ENCODE measurements around the gene CLEC18A. TPM values are rescaled to one million over a fixed set of nuclear protein-coding genes. Genes with fewer than 3 reads are reported as not detected.
A peak's percentile ranks its signal among the peaks of the same experiment; 100 is the strongest.
"Not testable (repeated sequence)": the region's sequence is repeated elsewhere in the genome, so short reads cannot be mapped to it uniquely, and the experiment has no call there.

Gene CLEC18A
- total RNA-seq, 1 experiment from 2014 or later = 1.6 TPM

DNA sequence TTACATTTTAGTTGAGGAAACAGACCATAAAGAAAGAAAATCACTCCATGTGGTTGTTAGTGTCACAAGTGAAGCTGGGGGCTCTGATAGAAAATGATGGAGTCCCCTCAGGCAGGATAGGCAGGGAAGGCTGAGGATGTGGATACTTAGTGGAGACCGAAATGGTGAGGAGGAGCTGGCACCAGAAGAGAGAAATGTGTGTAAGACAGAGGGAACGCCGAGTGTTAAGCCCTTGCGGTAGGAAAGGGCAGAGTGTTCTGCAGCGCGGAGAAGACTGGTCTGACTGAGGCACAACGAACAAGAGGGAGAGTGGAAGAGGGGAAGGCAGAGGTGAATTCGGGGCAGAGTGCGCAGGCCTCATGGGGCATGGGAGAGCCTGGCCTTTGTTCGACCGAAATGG is 61.2 kb downstream of the CLEC18A start:
- H2BK15ac ChIP-seq (ENCODE audit: low read depth, low read length); H3K4me1 ChIP-seq (ENCODE audit: insufficient read depth, low read length); H3K4me1 Mint-ChIP-seq; H3K23me2 ChIP-seq (ENCODE audit: insufficient read length, low read depth, low read length, poor library complexity, severe bottlenecking); H2BK20ac ChIP-seq (ENCODE audit: low read depth, low read length, poor library complexity, severe bottlenecking); H2BK5ac ChIP-seq (ENCODE audit: insufficient read length, low read length); H3K79me2 ChIP-seq (ENCODE audit: insufficient read depth, low read length); H2AFZ ChIP-seq (ENCODE audit: low read length); DNase-seq; H3K18ac ChIP-seq (ENCODE audit: insufficient read length, low read depth, low read length); H4K91ac ChIP-seq (ENCODE audit: insufficient read length, low read depth, low read length); H3K9me3 ChIP-seq (ENCODE audit: control insufficient read depth, low read depth, low read length); H3T11ph ChIP-seq (ENCODE audit: low read length); H4K5ac ChIP-seq (ENCODE audit: insufficient read length, low read depth, low read length); H3K56ac ChIP-seq (ENCODE audit: insufficient read length, low read depth, low read length); H2AK5ac ChIP-seq (ENCODE audit: insufficient read length, low read length); H3K4me2 ChIP-seq (ENCODE audit: insufficient read depth, insufficient read length, low read length); H3K4me3 Mint-ChIP-seq; H2BK12ac ChIP-seq (ENCODE audit: insufficient read length, low read depth, low read length); H3K27me3 ChIP-seq (ENCODE audit: insufficient read depth, low read length); H3K27ac ChIP-seq (ENCODE audit: insufficient read length, low read depth, low read length); H3K9ac ChIP-seq (ENCODE audit: extremely low read depth, insufficient read length, low read length); H3K79me1 ChIP-seq (ENCODE audit: insufficient read depth, low read depth, low read length, poor library complexity, severe bottlenecking); H3K9me3 Mint-ChIP-seq; H3K27me3 Mint-ChIP-seq (ENCODE audit: low read depth); H4K20me1 ChIP-seq (ENCODE audit: control insufficient read depth, insufficient read depth, insufficient read length); H3K4ac ChIP-seq (ENCODE audit: low read depth, low read length); H3K23ac ChIP-seq (ENCODE audit: insufficient read length, low read depth, low read length); H3K14ac ChIP-seq (ENCODE audit: insufficient read depth, low read length); H2BK120ac ChIP-seq (ENCODE audit: low read depth, low read length, poor library complexity, severe bottlenecking); H4K8ac ChIP-seq (replicated peaks; ENCODE audit: insufficient read length, low read depth, low read length): not testable (repeated sequence)
- WGBS (ENCODE audit: extremely low coverage, insufficient read length, low lambda C conversion rate) = no CpG with 5 or more reads among the region's 11 CpGs
- Mint-ChIP-seq H3K36me3 (ENCODE audit: insufficient read depth in 1 of 3, low read depth in 3 of 3) (peaks cover 7 to 42% (median 12%) of the 10 kb centered on the region in 3 experiments; a peak in 6 of 7 replicates), H3K27ac (peak overlapping the region in 2 of 3 experiments; percentile 74 to 92; a peak in 3 of 7 replicates)

DNA sequence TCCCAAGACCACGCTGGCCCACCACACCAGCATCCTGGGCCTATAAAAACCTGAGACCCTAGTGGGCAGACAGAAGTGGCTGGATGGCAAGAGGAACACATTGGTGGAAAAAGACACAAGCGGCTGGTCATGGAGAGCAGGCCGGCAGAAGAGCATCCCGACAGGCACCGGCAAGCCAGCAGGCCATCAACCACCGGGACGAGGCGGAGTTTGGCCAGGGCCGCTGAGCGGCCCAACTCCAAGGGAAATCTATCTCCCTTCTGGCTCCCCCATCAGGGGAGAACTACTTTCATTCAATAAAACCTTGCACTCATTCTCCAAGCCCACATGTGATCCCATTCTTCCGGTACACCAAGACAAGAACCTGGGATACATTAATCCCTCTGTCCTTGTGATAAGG is 61.8 kb downstream of the CLEC18A start:
- not testable (repeated sequence) for H2BK5ac ChIP-seq (ENCODE audit: insufficient read length, low read length); H2BK15ac ChIP-seq (ENCODE audit: low read depth, low read length); H3K4me2 ChIP-seq (ENCODE audit: insufficient read depth, insufficient read length, low read length); H4K91ac ChIP-seq (ENCODE audit: insufficient read length, low read depth, low read length); H3K27ac ChIP-seq (ENCODE audit: insufficient read length, low read depth, low read length); H3K18ac ChIP-seq (ENCODE audit: insufficient read length, low read depth, low read length); H2AK5ac ChIP-seq (ENCODE audit: insufficient read length, low read length); H2BK120ac ChIP-seq (ENCODE audit: low read depth, low read length, poor library complexity, severe bottlenecking); H4K20me1 ChIP-seq (ENCODE audit: control insufficient read depth, insufficient read depth, insufficient read length); DNase-seq; H3K9me3 ChIP-seq (ENCODE audit: control insufficient read depth, low read depth, low read length); H3K9me3 Mint-ChIP-seq; H4K8ac ChIP-seq (replicated peaks; ENCODE audit: insufficient read length, low read depth, low read length); H3K4me1 Mint-ChIP-seq; H3K56ac ChIP-seq (ENCODE audit: insufficient read length, low read depth, low read length); H3K4ac ChIP-seq (ENCODE audit: low read depth, low read length); H3K23me2 ChIP-seq (ENCODE audit: insufficient read length, low read depth, low read length, poor library complexity, severe bottlenecking); H3K23ac ChIP-seq (ENCODE audit: insufficient read length, low read depth, low read length); H3K4me3 Mint-ChIP-seq; H3T11ph ChIP-seq (ENCODE audit: low read length); H3K4me1 ChIP-seq (ENCODE audit: insufficient read depth, low read length); H3K27me3 ChIP-seq (ENCODE audit: insufficient read depth, low read length); H4K5ac ChIP-seq (ENCODE audit: insufficient read length, low read depth, low read length); H2BK12ac ChIP-seq (ENCODE audit: insufficient read length, low read depth, low read length); H3K79me2 ChIP-seq (ENCODE audit: insufficient read depth, low read length); H2AFZ ChIP-seq (ENCODE audit: low read length); H3K9ac ChIP-seq (ENCODE audit: extremely low read depth, insufficient read length, low read length); H3K27me3 Mint-ChIP-seq (ENCODE audit: low read depth); H2BK20ac ChIP-seq (ENCODE audit: low read depth, low read length, poor library complexity, severe bottlenecking); H3K14ac ChIP-seq (ENCODE audit: insufficient read depth, low read length); H3K79me1 ChIP-seq (ENCODE audit: insufficient read depth, low read depth, low read length, poor library complexity, severe bottlenecking)
- Mint-ChIP-seq H3K27ac (peak overlapping the region; percentile 74 to 81 (median 74); a peak in 4 of 7 replicates), H3K36me3 (ENCODE audit: insufficient read depth in 1 of 3, low read depth in 3 of 3) (peaks cover 10 to 48% (median 18%) of the 10 kb centered on the region in 3 experiments; a peak in 6 of 7 replicates)
- no CpG with 5 or more reads among the region's 11 CpGs for WGBS (ENCODE audit: extremely low coverage, insufficient read length, low lambda C conversion rate)
